GM19372 (cell line): ENCODE measurements around the gene MRPL30.
"Not testable (repeated sequence)": the region's sequence is repeated elsewhere in the genome, so short reads cannot be mapped to it uniquely, and the experiment has no call there.

Source experiments
- ATAC-seq: cut with Tn5 transposase; IDR thresholded peaks from one replicate; pipeline ENCODE4 v1.9.1; 2021; ENCODE audit warnings: mild to moderate bottlenecking, low read depth, moderate library complexity; ENCODE audit not compliant: unreplicated experiment

Gene MRPL30

DNA sequence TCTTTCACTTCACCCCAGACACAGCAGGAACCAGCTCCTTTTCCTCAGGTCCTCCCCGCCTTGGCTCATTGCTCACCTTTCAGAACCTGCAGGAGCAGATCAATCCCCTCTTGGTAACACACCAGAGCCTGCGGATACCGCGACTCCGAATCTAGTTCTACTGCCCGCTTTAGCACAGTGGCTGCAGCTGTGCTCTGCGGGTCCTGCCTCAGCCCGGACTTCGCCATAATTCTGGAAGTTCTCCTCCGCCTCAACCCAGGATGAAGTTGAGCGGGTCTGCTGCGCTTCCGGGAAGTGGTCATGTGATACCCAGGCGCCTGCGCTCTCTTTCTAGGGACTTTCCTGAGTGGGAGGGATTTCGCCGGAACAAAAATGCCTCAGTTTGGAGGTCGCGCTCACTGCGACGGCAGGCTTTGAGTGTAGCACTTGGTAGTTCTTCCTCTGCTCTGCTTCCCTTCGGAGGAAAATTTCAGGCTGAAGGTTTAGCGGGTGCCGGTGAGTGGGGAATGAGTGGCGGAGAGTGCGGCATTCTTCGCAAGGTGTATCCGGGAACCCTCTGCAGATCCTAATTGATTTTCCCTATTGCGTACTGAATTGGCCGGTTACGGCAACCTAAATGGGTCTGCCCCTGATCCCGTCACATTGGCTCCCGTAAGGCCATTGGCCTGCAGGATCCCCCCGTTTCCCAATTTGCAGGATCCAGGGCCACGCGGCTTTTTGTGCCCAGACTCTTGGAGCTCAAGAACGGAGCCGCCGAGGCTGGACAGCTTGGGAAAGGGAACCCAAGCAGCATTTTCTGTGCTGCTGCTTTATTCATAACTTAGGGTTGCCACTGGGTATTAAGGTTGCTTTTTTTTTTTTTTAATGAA lies at the start of gene MRPL30, which contains the start of gene MITD1:
Gene MRPL30, plus strand, starts transcription at position 430 of the 869 bp plus-strand sequence. CDS start 5,020 bp downstream, outside the sequence.
Gene MITD1, minus strand, starts transcription at position 304 of the 869 bp plus-strand sequence. Its CDS starts 77 bp downstream, at position 227.
- peak; percentile 84 for ATAC-seq

DNA sequence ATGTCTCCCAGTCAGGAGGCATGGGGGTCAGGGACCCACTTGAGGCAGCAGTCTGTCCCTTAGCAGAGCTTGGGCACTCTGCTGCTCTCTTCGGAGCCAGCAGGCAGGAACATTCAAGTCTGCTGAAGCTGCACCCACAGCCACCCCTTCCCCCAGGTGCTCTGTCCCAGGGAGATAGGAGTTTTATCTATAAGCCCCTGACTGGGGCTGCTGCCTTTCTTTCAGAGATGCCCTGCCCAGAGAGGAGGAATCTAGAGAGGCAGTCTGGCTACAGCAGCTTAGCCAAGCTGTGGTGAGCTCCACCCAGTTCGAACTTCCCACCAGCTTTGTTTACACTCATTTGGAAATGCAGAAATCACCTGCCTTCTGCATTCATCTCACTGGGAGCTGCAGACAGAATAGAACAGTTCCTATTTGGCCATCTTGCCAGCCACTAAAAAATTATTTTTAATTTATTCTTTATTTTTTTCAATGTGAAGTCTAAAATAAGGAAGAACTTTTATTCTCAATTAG lies 45.9 kb upstream of the MRPL30 start:
- ATAC-seq = not testable (repeated sequence)

DNA sequence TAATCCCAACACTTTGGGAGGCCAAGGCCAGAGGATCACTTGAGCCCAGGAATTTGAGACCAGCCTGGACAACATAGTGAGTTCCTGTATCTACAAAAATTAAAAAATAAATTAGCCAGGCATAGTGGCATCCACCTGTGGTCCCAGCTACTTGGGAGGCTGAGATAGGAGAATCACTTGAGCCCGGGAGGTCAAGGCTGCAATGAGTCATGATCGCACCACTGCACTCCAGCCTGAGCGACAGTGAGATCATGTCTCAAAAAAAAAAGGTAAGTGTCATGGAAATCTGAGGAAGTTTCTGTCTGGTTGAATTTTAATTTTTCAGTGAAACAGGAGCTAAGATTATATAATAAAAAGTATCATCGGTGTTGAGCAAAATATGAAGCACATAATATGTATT lies 42.0 kb upstream of the MRPL30 start:
- no peak for ATAC-seq

DNA sequence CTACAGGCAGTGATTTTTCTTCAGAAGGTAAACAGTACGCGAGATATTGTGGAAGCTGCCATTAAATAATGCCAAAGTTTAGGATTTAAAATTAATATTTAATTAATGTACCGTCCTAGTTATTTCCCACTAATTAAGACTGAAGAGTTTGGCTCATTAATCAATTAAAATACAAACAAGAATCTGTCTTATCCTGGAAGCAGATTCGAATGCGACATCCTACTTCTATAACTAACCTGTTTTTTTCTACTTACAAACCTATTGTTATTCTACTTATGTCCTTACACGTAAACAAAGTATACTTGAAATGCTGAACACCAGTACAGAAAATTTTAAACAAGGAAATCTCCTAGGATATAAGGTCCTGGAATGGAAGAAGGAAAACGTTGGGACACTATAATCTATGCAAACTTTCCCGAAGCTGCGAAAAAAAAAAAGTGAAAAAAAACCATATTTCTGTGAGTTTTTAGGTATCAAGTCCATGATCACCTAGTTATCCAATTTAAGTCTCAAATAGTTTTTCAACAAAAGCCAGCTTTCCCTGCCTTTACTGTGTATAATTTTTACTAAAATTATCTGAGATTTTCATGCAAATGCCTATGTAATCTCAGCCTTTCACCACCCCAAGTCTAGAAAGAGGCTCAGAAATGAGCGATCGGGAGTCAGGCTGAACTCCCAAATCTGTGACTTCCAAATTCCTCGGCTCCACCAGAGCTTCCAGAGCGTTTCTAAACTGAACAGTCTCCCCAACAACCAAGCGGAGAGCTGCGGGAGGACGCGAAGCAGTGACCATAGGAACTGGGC lies 40.7 kb upstream of the MRPL30 start:
- ATAC-seq = no peak

DNA sequence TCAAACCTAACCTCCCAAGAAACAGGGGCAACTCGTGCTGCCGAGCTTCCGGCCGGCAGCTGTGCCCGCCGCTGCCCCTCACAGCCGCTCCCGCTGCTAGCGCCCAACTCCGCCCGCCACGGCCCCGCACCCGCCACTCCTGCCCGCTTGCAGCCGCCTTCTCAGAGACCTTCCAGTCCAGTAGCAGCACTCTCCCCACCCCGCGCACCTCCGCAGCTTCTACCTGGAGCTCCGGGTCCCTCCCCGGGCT lies 40.2 kb upstream of the MRPL30 start:
- no peak for ATAC-seq

DNA sequence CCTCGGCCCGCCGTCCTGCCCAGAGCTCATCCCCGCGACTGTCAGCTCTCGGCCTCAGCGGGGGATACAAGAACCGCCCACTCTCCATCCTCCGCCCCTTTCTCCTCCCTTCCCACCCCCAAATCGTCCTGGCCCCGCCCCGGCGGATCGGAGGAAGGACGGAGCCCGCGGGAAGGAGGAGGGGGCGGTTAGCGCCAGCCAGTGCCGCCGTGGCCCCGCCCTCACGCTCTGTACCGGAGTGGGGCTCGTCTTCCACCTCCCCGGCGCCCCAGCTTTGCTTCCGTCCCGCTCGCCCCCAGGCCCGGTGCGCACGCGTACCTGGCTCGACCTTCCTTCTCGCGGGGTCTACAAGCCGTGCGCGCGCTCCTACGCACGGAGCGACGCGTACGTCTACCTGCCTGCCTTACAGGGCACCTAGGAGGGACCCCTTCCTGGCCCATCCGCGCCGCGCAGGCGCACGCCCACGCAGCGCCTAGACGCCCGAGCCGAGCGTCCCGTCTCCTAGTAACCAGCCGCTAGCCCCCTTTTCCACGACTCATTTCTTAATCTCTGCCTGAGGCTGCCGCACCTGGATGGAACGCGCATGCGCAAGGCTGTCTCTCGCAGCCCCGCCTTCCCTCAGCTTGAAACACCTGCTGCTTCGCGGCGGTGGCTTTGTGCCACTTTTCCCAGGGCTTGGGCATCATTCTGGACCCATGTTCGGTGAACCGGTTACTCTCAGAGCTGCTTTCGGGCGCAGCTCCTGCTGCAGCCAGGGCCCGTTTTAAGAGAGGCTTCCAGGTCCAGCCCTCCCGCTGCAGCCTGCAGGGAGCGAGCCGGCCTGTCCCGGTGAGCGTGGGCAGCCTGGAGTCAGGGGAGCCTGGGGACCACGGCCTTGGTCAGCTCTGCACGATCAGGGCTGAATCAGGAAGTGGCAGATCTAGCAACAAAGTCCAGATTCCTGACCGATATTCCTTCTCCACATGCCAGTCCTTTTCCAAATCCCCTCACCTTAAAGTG lies 39.6 kb upstream of the MRPL30 start, which contains the start of gene C2orf15:
Gene C2orf15, plus strand, starts transcription at position 598 of the 999 bp plus-strand sequence. CDS start 8,852 bp downstream, outside the sequence.
- peak; percentile 88 for ATAC-seq

DNA sequence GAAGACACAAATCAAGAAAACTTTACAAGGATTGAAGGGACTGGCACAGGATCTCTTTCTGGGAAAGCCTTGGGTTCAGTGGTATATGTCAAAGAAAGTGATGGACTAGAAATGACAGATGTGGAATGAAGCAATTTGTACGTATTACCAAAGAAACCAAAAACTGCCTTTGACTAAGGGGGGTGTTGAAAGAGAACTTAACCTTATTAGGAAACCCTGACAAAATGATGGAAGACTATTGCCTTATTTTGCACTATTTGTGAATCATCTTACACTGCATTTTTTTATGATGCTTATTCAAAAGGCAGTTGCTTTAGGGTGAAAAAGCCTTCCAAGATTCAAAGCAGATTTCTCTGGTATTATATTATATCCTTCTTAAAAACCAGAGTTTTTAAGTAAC lies 30.3 kb upstream of the MRPL30 start:
- ATAC-seq = no peak

DNA sequence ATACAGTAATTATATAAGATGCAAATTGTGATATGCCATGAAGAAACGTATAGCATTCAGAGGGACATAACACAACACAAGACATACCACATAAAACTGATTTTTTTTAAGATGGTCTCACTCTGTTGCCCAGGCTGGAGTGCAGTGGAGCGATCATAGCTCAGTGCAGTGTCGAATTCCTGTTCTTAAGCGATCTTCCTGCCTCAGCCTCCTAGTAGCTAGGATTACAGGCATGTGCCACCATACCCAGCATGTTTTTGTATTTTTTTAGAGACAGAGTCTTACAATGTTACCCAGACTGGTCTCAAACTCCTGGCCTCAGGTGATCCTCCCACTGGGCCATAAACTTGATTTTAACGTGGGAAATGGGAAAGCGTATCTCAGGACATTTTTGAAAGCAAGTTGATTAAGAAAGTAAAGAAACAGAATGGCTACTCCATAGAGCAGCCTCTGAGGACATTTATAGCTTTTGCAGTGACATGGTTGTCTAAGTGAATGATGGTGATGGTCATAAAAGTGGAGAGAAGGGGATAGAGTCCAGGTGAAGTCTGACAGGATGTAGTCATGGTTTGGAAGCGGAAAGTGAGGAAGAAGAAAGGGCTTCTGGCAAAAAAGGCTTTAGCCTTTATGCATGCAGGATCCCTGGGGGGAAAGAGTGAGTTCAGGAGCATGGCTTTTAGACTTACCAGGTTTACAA lies 28.6 kb upstream of the MRPL30 start:
- ATAC-seq = no peak

DNA sequence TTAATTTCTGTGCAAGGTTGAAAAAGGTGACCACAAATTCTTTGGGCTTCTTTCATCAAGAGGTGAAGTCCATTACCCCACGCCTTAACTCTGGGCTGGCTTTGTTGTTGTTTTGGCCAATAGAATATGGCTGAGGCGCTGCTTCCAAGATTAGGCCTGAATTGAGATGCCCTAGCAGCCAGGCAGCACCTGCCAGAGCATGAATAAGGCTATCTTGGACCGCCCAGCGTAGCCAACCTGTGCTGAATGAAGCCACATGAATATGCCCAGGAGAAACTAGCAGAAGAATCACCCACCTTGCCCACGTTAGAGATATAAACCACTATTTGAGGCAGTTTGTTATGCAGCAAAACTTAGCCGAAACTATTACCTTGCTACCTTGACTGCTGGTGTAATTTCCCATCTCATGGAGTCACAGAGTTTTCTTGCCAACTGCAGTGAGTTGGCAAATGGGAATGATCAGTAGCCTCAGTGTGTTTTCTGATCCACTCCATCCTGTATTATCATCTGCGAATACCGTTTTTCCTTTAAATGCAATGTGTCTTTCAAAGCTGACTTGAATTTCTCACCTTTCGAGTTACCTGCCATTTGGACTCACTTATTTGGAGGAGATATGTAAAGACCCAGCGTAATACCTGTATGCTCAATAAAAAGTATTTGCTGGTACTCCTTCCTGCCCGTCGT lies 26.9 kb upstream of the MRPL30 start:
- no peak for ATAC-seq

DNA sequence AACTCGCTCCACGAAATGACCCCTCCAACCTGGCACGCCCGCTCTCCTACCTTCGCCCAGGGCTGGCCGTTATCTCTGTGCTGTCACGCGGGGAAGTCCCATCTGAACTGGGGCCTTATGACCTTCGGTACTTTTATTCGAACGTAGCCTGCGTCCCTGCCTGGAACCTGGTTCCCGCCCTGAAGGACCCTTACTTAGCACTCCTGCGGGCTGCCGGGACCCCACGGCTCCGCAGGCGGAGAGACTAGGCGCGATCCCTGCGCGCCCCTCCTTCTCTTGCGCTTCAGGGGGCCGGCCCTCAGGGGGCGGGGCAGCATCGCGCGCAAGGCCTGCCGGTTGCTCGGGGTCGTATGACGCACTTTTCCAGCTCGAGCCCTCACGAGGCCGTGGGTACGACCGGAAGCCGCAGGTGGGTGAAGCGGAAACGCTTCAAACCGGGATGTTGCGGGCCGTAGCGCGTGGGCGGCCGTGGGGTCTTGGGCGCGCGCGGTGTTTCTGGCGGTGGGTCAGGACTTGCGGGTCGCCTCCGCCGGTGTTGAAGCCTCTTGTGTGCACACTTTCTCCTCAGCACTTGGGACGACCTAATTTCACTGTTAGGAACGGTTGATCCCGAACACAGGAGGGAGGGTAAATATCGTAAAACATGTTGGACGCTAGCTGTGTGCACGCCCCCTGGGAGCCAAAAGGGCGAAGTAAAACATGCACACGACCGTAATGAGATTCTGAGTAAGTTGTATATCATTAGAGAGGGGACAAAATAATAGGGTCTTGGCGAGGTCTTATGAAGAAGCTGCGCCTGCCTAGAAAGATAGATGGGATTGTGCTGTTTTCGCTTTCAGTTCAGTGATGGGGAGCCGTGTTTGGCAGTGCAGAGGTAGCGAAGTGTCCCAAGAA lies 26.1 kb upstream of the MRPL30 start, which contains the start of the genes LIPT1 and TSGA10:
Gene LIPT1, plus strand, starts transcription at position 325 of the 894 bp plus-strand sequence. CDS start 6,991 bp downstream, outside the sequence.
Gene TSGA10, minus strand, starts transcription at position 300 of the 894 bp plus-strand sequence. CDS start 45,503 bp downstream, outside the sequence.
- peak; percentile 97 for ATAC-seq

DNA sequence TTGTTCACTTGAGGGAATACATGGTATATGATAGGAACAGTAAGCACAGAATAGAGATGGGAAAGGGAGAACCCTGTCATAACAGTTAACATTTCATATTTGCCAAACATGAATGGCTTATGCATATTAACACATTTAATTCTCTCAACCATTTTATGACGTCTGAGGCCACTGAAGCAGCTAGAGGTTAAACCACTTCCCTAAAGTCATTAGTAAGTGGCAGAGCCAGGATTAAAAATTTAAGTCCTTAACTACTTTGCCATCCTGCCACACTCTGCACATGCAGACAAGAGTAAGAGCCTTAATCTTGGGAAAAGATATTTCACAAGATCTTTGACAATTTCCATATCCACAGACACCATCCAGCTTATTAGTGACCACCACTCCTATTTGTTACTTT lies 24.1 kb upstream of the MRPL30 start:
- no peak for ATAC-seq

DNA sequence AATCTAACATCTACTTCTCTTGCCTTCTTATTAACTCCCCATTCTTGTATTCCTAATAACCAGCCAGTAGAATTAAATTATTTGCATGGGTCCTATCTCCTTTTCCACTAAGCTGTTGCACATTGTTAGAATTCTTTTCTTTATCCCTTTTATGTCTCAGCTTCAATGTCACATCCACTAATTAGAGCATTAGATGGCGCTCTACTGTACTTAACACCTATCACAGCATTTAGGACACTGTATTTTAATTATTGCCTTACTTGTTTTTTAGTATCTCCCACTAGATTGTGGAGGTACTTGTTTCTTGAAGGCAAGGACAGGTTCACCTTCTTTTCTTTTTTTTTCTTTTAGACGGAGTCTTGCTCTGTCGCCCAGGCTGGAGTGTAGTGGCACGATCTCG lies 22.4 kb upstream of the MRPL30 start:
- no peak for ATAC-seq

DNA sequence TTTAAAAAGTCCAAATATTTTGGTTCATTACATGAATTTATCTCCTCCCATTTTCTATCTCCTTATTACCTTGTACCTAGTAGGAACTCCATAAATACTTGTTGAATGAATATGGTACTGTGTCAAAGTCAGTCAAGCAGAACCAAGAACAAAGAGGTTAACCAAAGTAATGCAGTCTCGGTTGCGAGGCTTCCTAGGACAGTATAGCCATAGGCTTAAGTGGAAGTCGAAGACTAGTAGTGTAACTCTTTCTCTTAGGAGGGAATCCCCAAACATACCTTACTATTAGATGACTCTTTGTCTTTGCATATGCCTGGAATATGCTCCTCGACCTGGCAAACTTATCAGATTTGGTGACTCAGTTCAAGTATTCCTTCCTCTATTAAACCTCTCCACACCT lies 21.4 kb upstream of the MRPL30 start:
- ATAC-seq = no peak

DNA sequence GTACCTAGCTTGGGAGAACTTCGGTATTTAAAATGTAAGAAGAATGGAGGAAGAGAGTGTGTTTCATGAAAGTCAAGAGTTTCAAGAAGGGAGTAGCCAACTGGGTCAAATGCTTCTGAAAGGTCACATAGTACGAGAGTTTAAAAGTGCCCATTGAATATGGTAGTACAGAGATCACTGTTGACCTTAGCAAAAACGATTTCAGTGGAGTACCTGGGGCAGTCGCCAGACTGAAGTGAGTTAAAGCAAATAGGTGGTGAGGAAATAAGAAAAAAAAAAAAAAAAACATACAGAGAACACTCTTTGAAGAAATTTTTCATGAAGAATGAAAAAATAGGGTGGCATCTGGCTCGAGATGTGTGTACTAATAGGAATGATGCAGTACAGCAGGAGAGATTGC lies 14.8 kb upstream of the MRPL30 start:
- no peak for ATAC-seq

DNA sequence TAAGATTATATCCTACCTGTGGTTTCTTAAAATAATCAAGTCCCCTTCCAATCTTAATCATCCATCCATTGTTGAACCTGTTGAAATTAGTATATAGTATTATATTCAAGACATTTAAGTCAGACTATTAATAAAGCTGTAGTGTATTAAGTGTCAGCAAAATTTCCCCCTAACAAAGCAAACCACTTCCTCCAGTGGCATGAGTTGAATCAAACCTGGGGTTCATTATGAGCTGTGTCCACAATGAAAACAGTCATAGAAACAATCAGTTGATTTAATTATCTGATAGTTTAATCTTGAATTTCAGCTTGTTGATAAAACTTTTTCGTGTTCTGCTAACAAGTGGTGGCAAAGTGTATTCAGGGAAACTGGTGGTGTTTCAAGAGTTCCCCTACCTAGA lies 11.4 kb upstream of the MRPL30 start:
- no peak for ATAC-seq

DNA sequence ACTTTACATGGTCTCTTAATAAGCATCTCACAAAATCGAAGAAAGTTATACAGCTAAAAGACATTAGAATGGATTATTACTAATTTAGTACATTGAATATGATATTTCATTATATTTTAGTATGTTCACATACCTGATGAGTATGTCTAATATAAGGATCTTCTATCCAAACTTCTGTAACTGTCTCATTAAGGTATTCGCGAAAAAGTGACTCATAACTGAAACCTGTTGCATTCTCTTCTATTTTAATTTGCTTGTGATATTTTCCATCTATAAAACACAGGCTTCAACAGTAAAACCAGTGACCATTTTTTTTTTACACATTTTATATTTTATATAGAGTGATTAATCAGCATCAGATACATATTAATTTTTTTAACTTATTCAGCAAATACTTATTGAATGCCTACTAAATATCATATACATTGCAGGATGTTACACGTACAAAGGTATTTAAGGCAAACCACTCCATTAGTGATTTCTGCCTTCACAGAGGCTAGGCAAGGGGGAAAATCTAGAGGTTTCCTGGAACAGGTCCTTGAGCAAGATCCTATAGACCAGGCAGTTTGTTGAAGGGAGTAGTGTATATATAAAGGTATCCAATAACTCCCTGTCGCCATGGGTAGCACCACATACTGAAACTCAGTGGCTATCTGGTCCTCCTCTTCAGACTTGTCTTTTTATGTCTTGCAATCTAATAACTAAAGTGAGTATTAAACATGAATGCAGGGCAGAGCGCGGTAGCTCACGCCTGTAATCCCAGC lies 9.4 kb upstream of the MRPL30 start:
- ATAC-seq = no peak

DNA sequence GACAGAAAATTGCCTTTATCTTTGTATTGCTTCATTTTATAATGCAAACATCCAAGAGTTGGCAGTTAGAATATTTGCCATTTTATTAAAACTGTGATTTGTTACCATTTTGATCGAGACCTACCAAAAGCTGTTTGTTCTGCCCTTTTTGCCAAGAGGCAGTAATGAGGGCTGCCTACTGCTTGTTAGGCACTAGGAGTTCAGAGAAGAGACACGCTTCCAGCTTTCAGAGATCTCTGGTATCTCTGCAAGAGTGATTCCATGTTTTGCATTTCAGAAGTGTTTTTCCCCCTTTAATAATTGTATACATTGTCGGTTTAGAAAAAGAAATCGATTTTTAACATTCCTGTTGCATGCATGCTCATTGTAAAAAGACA lies 628 bp downstream of the MRPL30 start:
- ATAC-seq = no peak
